Keratinocyte (primary cell): Measurements from ENCODE around the gene LARP4. TPM values are rescaled to one million over a fixed set of nuclear protein-coding genes. Genes with fewer than 3 reads are reported as not detected.
"Not testable (repeated sequence)": the region's sequence is repeated elsewhere in the genome, so short reads cannot be mapped to it uniquely, and the experiment has no call there.

ENCODE experiments used
- DNase-seq: peaks from one replicate; pipeline ENCODE4 v3.0.0-alpha.2; 2011; ENCODE audit warnings: low read depth, missing footprints, low spot score
- FAIRE-seq: peaks from 2 replicates; lab custom pipeline; 2011; peaks lifted over from hg19 to GRCh38; lab: Jason Lieb, UNC
- H2AFZ ChIP-seq: 2 replicates; pipeline ENCODE4 v1.6.0; 2012; ENCODE audit warnings: low read length, control low read depth, inconsistent platforms; ENCODE audit not compliant: control insufficient read depth
- H3K27ac ChIP-seq: 2 replicates; pipeline ENCODE4 v1.5.1; 2011; ENCODE audit warnings: low read length; ENCODE audit not compliant: control insufficient read depth, insufficient read depth
- H3K27me3 ChIP-seq: 3 replicates; pipeline ENCODE4 v1.6.0; 2011; ENCODE audit warnings: low read length; ENCODE audit not compliant: control insufficient read depth, insufficient read depth; ENCODE audit errors: extremely low read depth
- H3K36me3 ChIP-seq, 2 experiments: 2 replicates in 1 of 2; 3 replicates in 1 of 2; pipeline ENCODE4 v1.5.1; 2011; ENCODE audit warnings: low read length in 2 of 2, mild to moderate bottlenecking in 1 of 2; ENCODE audit not compliant: control insufficient read depth in 2 of 2, insufficient read depth in 2 of 2; ENCODE audit errors: extremely low read depth in 1 of 2
- H3K4me1 ChIP-seq: 3 replicates; pipeline ENCODE4 v1.5.1; 2011; ENCODE audit warnings: low read length; ENCODE audit not compliant: control insufficient read depth, insufficient read depth; ENCODE audit errors: extremely low read depth
- H3K4me2 ChIP-seq: 3 replicates; pipeline ENCODE4 v1.6.0; 2011; ENCODE audit warnings: low read depth, low read length; ENCODE audit not compliant: control insufficient read depth, insufficient read depth; ENCODE audit errors: extremely low read depth
- H3K4me3 ChIP-seq, 3 experiments: fragments of 200-600 bp in 1 of 3; sonication (generic) in 1 of 3; 2 replicates in 2 of 3; 3 replicates in 1 of 3; pipeline ENCODE4 v1.5.1; 2011 to 2016; ENCODE audit warnings: low read length in 3 of 3, mild to moderate bottlenecking in 3 of 3, control low read depth in 2 of 3, inconsistent platforms in 1 of 3, low read depth in 1 of 3, mixed read lengths in 1 of 3, mixed run types in 1 of 3, moderate library complexity in 1 of 3; ENCODE audit not compliant: control insufficient read depth in 2 of 3, insufficient read depth in 2 of 3; ENCODE audit errors: extremely low read depth in 1 of 3
- H3K79me2 ChIP-seq: 2 replicates; pipeline ENCODE4 v1.6.0; 2012; ENCODE audit warnings: low read length; ENCODE audit not compliant: control insufficient read depth, insufficient read depth
- H3K9ac ChIP-seq: 3 replicates; pipeline ENCODE4 v1.6.0; 2011; ENCODE audit warnings: low read length; ENCODE audit not compliant: control insufficient read depth, insufficient read depth; ENCODE audit errors: extremely low read depth
- H3K9me1 ChIP-seq: 3 replicates; pipeline ENCODE4 v1.6.0; 2011; ENCODE audit warnings: low read length; ENCODE audit not compliant: control insufficient read depth, insufficient read depth; ENCODE audit errors: extremely low read depth
- H3K9me3 ChIP-seq: 2 replicates; pipeline ENCODE4 v1.5.1; 2012; ENCODE audit warnings: low read depth, low read length; ENCODE audit not compliant: control insufficient read depth
- H4K20me1 ChIP-seq: 3 replicates; pipeline ENCODE4 v1.6.0; 2011; ENCODE audit warnings: low read length; ENCODE audit not compliant: control insufficient read depth, insufficient read depth; ENCODE audit errors: extremely low read depth
- EZH2 ChIP-seq: IDR thresholded peaks from one replicate; pipeline ENCODE4 v1.6.1; 2012; ENCODE audit warnings: inconsistent platforms, mild to moderate bottlenecking, low read length, moderate library complexity
- dilution Hi-C: fragments of 300-500 bp; cut with MboI; formaldehyde crosslinking; loops from one replicate; pipeline ENCODE4 v1.7.0; 2020; ENCODE audit warnings: low sequenced_read_pairs; ENCODE audit not compliant: extremely low pct_ligation_motif_present
- polyA plus RNA-seq, 5 experiments: library from polyadenylated mRNA; depleted of rRNA in 3 of 5; stranded (reverse) in 3 of 5; stranded (forward) in 1 of 5; unstranded in 1 of 5; fragments of >200 nt; gene quantifications; 1 replicate in 1 of 5; 2 replicates in 3 of 5; 3 replicates in 1 of 5; pipeline versions ENCODE4 v1.2.1 to v1.2.3, GENCODE V29; 2011 to 2012; ENCODE audit warnings: missing spikeins in 2 of 5, low read depth in 1 of 5, low replicate concordance in 1 of 5
- TF ChIP-seq, protein P1 (sequence below), 3 experiments: IDR thresholded peaks in 1 of 3; conservative IDR thresholded peaks in 1 of 3; optimal IDR thresholded peaks in 1 of 3; 2 replicates in 2 of 3; 3 replicates in 1 of 3; pipeline versions ENCODE3 to v1.5.1; 2011; ENCODE audit warnings: low read length in 3 of 3, mild to moderate bottlenecking in 3 of 3, moderate library complexity in 2 of 3, control low read depth in 1 of 3, inconsistent platforms in 1 of 3; ENCODE audit not compliant: insufficient read depth in 2 of 3; ENCODE audit errors: extremely low read depth in 1 of 3

LARP4 gene
- polyA plus RNA-seq, 1 donor (not counting 4 experiments of a cell fraction or from before 2014, with no cell fraction given): 33.2 TPM

DNA sequence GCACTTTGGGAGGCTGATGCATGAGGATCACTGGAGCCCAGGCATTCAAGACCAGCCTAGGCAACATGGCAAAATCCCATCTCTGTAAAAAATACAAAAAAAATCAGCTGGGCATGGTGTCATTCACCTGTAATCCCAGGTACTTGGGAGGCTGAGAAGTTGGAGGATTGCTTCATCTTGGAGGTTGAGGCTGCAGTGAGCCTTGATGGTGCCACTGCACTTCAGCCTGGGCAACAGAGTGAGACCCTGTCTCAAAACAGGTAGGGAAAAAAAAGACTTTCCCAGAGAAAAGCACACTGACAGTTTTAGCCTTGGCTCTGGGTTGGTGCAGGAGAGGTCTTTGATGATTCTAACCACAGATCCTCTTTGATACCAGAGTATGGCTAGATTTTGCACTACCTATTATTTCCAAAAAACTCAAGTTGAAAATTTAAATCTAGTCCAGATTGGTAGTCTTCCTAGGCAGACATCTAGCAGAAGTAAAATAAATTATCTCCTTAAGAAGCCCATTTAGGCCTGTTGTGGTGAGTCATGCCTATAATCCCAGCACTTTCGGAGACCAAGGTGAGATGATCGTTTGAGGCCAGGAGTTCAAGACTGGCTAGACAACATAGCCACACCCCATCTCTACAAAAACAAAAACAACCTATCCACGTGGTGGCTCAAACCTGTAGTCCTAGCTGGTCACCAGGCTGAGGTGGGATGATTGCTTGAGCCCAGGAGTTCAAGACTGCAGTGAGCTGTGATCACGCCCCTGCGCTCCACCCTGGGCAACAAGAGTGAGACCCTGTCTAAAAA lies 18.6 kb downstream of the LARP4 start:
- peaks cover 8 to 9% of the 10 kb centered on the region in 2 experiments for H3K36me3 ChIP-seq
- peaks cover 16% of the 10 kb centered on the region for H4K20me1 ChIP-seq
- no peaks in the 10 kb centered on the region for H3K4me1 ChIP-seq
- no peak overlapping the region for H3K9ac ChIP-seq
- TF ChIP-seq, protein P1, sequence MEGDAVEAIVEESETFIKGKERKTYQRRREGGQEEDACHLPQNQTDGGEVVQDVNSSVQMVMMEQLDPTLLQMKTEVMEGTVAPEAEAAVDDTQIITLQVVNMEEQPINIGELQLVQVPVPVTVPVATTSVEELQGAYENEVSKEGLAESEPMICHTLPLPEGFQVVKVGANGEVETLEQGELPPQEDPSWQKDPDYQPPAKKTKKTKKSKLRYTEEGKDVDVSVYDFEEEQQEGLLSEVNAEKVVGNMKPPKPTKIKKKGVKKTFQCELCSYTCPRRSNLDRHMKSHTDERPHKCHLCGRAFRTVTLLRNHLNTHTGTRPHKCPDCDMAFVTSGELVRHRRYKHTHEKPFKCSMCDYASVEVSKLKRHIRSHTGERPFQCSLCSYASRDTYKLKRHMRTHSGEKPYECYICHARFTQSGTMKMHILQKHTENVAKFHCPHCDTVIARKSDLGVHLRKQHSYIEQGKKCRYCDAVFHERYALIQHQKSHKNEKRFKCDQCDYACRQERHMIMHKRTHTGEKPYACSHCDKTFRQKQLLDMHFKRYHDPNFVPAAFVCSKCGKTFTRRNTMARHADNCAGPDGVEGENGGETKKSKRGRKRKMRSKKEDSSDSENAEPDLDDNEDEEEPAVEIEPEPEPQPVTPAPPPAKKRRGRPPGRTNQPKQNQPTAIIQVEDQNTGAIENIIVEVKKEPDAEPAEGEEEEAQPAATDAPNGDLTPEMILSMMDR (optimal IDR thresholded peaks at IDR 0.05 in 1 of 3, IDR thresholded peaks at IDR 0.05 in 1 of 3, conservative IDR thresholded peaks at IDR 0.05 in 1 of 3; ENCODE audit: extremely low read depth in 1 of 3, insufficient read depth in 2 of 3, low read length in 3 of 3): no peak
- TF ChIP-seq EZH2: no peak
- no peak overlapping the region for H3K4me3 ChIP-seq
- peak overlapping the region; percentile 16 for H3K27ac ChIP-seq
- H3K4me2 ChIP-seq: no peak overlapping the region
- H3K27me3 ChIP-seq: no peaks in the 10 kb centered on the region
- H3K9me3 ChIP-seq: no peaks in the 10 kb centered on the region
- no peak overlapping the region for H2AFZ ChIP-seq
- DNase-seq: no peak
- dilution Hi-C loops: no loop called here
- no peaks in the 10 kb centered on the region for H3K9me1 ChIP-seq
- peaks cover 92% of the 10 kb centered on the region for H3K79me2 ChIP-seq
- FAIRE-seq: no peak

- peaks cover 82% of the 10 kb centered on the region for H3K79me2 ChIP-seq
These were observed 22.2 kb downstream of the LARP4 start for GRCh38 chr12:50422855-50423254.

DNA sequence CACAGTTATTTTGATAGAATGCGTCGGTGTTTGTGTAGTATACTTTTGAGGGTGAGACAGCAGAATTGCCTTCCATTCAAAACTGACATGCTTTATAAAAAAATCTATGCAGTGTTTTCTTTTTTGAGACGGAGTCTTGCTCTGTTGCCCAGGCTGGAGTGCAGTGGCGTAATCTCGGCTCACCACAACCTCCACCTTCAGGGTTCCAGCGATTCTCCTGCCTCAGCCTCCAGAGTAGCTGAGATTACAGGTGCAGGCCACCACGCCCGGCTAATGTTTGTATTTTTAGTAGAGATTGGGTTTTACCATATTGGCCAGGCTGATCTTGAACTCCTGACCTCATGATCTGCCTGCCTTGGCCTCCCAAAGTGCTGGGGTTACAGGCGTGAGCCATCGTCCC lies 22.7 kb downstream of the LARP4 start:
- dilution Hi-C loops, H3K36me3 ChIP-seq, H2AFZ ChIP-seq, H3K27me3 ChIP-seq, H3K9me1 ChIP-seq, FAIRE-seq, H3K4me2 ChIP-seq, H3K9me3 ChIP-seq, H3K9ac ChIP-seq, H3K4me3 ChIP-seq, H3K27ac ChIP-seq, DNase-seq, H3K4me1 ChIP-seq: not testable (repeated sequence)
- peaks cover 15% of the 10 kb centered on the region for H4K20me1 ChIP-seq
- H3K79me2 ChIP-seq: peaks cover 78% of the 10 kb centered on the region

More at GRCh38 chr12:50422855-50423254, 22.2 kb downstream of the LARP4 start:
- H3K27me3 ChIP-seq, H3K4me3 ChIP-seq, H2AFZ ChIP-seq, FAIRE-seq, DNase-seq, H3K4me1 ChIP-seq, H3K4me2 ChIP-seq, H3K36me3 ChIP-seq, H3K9me3 ChIP-seq, H3K27ac ChIP-seq, H3K9ac ChIP-seq, H3K9me1 ChIP-seq, dilution Hi-C loops: not testable (repeated sequence)
- H4K20me1 ChIP-seq: peaks cover 16% of the 10 kb centered on the region
